Measurements from ENCODE around the gene NOTCH4.

Gene NOTCH4

GRCh38 chr6:32191696-32192607, 31.9 kb downstream of the NOTCH4 start:
- TF ChIP-seq TAF1 (IDR thresholded peaks at IDR 0.05; ENCODE audit: low read depth) (no peak), CEBPB (IDR thresholded peaks at IDR 0.05) (no peak), TCF12 (IDR thresholded peaks at IDR 0.05; ENCODE audit: low read depth) (no peak)

GRCh38 chr6:32190911-32191677, 32.8 kb downstream of the NOTCH4 start:
- TF ChIP-seq TAF1 (IDR thresholded peaks at IDR 0.05; ENCODE audit: low read depth) (no peak), FOXM1 (IDR thresholded peaks at IDR 0.05; ENCODE audit: borderline replicate concordance, low read depth) (no peak), CREB1 (IDR thresholded peaks at IDR 0.05; ENCODE audit: low read depth) (no peak), EGR1 (IDR thresholded peaks at IDR 0.05) (no peak), ZBTB7A (IDR thresholded peaks at IDR 0.05; ENCODE audit: low read depth) (no peak), TEAD4 (IDR thresholded peaks at IDR 0.05) (no peak), EP300 (IDR thresholded peaks at IDR 0.05; ENCODE audit: borderline replicate concordance) (no peak), NFIC (IDR thresholded peaks at IDR 0.05) (no peak), CEBPB (IDR thresholded peaks at IDR 0.05) (no peak), USF1 (IDR thresholded peaks at IDR 0.05) (no peak), MAX (IDR thresholded peaks at IDR 0.05) (no peak), RAD21 (IDR thresholded peaks at IDR 0.05; ENCODE audit: low read depth) (no peak), TCF12 (IDR thresholded peaks at IDR 0.05; ENCODE audit: low read depth) (no peak), YY1 (IDR thresholded peaks at IDR 0.05; ENCODE audit: low read depth) (no peak)
- TF ChIP-seq, protein P1, sequence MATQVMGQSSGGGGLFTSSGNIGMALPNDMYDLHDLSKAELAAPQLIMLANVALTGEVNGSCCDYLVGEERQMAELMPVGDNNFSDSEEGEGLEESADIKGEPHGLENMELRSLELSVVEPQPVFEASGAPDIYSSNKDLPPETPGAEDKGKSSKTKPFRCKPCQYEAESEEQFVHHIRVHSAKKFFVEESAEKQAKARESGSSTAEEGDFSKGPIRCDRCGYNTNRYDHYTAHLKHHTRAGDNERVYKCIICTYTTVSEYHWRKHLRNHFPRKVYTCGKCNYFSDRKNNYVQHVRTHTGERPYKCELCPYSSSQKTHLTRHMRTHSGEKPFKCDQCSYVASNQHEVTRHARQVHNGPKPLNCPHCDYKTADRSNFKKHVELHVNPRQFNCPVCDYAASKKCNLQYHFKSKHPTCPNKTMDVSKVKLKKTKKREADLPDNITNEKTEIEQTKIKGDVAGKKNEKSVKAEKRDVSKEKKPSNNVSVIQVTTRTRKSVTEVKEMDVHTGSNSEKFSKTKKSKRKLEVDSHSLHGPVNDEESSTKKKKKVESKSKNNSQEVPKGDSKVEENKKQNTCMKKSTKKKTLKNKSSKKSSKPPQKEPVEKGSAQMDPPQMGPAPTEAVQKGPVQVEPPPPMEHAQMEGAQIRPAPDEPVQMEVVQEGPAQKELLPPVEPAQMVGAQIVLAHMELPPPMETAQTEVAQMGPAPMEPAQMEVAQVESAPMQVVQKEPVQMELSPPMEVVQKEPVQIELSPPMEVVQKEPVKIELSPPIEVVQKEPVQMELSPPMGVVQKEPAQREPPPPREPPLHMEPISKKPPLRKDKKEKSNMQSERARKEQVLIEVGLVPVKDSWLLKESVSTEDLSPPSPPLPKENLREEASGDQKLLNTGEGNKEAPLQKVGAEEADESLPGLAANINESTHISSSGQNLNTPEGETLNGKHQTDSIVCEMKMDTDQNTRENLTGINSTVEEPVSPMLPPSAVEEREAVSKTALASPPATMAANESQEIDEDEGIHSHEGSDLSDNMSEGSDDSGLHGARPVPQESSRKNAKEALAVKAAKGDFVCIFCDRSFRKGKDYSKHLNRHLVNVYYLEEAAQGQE (IDR thresholded peaks at IDR 0.05; ENCODE audit: low read depth), result no peak

GRCh38 chr6:32190054-32190851, 33.6 kb downstream of the NOTCH4 start, which contains the start of gene PBX2:
TSS of gene PBX2 (minus strand) at chr6:32190202. CDS start at chr6:32189915, 287 bp downstream.
- TF ChIP-seq CEBPB (IDR thresholded peaks at IDR 0.05), result no peak
- no peak for TF ChIP-seq CREB1 (IDR thresholded peaks at IDR 0.05; ENCODE audit: low read depth)
- TF ChIP-seq, protein P1 (IDR thresholded peaks at IDR 0.05; ENCODE audit: low read depth), result no peak
- no peak for TF ChIP-seq EP300 (IDR thresholded peaks at IDR 0.05; ENCODE audit: borderline replicate concordance)
- TF ChIP-seq FOXM1 (IDR thresholded peaks at IDR 0.05; ENCODE audit: borderline replicate concordance, low read depth), result no peak
- 0 out of 2 replicates have a peak, but pooled peaks have one; percentile 38 for TF ChIP-seq YY1 (IDR thresholded peaks at IDR 0.05; ENCODE audit: low read depth)
- no peak for TF ChIP-seq MAX (IDR thresholded peaks at IDR 0.05)
- TF ChIP-seq EGR1 (IDR thresholded peaks at IDR 0.05), result peak; percentile 49
- no peak for TF ChIP-seq RAD21 (IDR thresholded peaks at IDR 0.05; ENCODE audit: low read depth)
- TF ChIP-seq NFIC (IDR thresholded peaks at IDR 0.05), result peak; percentile 28; the same call in 1 of the 2 replicates
- 0 out of 2 replicates have a peak, but pooled peaks have one; percentile 18 for TF ChIP-seq TAF1 (IDR thresholded peaks at IDR 0.05; ENCODE audit: low read depth)
- peak; percentile 37; the same call in 1 of the 2 replicates for TF ChIP-seq TEAD4 (IDR thresholded peaks at IDR 0.05)
- TF ChIP-seq ZBTB7A (IDR thresholded peaks at IDR 0.05; ENCODE audit: low read depth), result no peak; the same call in none of the 2 replicates

- peak; percentile 31; the same call in 1 of the 2 replicates for TF ChIP-seq ZBTB7A (IDR thresholded peaks at IDR 0.05; ENCODE audit: low read depth)
- no peak for TF ChIP-seq TCF12 (IDR thresholded peaks at IDR 0.05; ENCODE audit: low read depth)
Measured at GRCh38 chr6:32189742-32190053, 34.2 kb downstream of the NOTCH4 start.

DNA sequence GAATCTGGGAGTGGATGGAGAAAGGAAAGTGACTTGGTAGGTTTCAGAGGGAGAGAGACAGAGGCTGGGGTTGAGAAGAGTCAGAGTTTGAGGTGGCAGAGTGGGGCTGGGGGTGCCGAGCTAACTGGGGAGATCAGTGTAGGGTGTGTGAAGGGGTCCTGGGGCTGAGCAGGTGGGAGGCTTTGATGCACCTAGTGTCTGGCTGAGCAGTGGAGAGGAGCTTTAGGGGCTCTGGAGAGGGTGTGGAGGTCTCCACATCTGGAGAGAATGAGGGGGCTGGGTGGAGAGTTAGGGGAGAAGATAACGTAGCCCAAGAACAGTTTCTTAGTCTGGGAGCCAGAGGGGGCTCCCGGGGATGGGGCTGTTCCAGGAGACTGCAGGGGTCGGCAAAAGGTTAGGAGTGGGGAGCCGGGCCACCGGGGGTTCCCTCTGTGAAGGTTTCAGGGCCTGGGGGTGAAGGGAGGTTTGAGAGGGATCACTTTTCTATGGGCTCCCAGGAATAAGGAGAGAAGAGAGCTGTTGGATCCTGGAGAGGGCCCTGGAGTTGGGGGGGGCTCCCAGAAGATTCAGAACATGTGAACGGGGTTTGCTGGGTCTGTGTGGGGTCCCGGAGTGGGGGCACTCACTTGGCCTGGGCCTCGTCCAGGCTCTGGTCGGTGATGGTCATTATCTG, 34.7 kb downstream of the NOTCH4 start:
- TF ChIP-seq CREB1 (IDR thresholded peaks at IDR 0.05; ENCODE audit: low read depth), result no peak
- TF ChIP-seq TEAD4 (IDR thresholded peaks at IDR 0.05), result no peak
- TF ChIP-seq TAF1 (IDR thresholded peaks at IDR 0.05; ENCODE audit: low read depth), result no peak
- TF ChIP-seq EP300 (IDR thresholded peaks at IDR 0.05; ENCODE audit: borderline replicate concordance), result no peak
- no peak for TF ChIP-seq YY1 (IDR thresholded peaks at IDR 0.05; ENCODE audit: low read depth)
- no peak for TF ChIP-seq ZBTB7A (IDR thresholded peaks at IDR 0.05; ENCODE audit: low read depth)
- TF ChIP-seq TCF12 (IDR thresholded peaks at IDR 0.05; ENCODE audit: low read depth), result no peak
- TF ChIP-seq RAD21 (IDR thresholded peaks at IDR 0.05; ENCODE audit: low read depth), result no peak
- TF ChIP-seq USF1 (IDR thresholded peaks at IDR 0.05), result no peak
- no peak for TF ChIP-seq CEBPB (IDR thresholded peaks at IDR 0.05)
- TF ChIP-seq FOXM1 (IDR thresholded peaks at IDR 0.05; ENCODE audit: borderline replicate concordance, low read depth), result no peak
- TF ChIP-seq EGR1 (IDR thresholded peaks at IDR 0.05), result no peak
- TF ChIP-seq MAX (IDR thresholded peaks at IDR 0.05), result no peak
- TF ChIP-seq, protein P1 (IDR thresholded peaks at IDR 0.05; ENCODE audit: low read depth), result no peak
